NCI-H1694 treated with DMSO at 0.1 percent for 48 hours (cell line): ENCODE measurements around the gene SLC35E1.
"Not testable (repeated sequence)": the region's sequence is repeated elsewhere in the genome, so short reads cannot be mapped to it uniquely, and the experiment has no call there.

Source experiments
- DNase-seq: peaks from one replicate; lab custom pipeline; 2025; lab: John Stamatoyannopoulos, UW

Gene SLC35E1

GRCh38 chr19:16522559-16523377, 49.4 kb downstream of the SLC35E1 start:
- no peak for DNase-seq

GRCh38 chr19:16521715-16522289, 50.4 kb downstream of the SLC35E1 start:
- DNase-seq = no peak

DNA sequence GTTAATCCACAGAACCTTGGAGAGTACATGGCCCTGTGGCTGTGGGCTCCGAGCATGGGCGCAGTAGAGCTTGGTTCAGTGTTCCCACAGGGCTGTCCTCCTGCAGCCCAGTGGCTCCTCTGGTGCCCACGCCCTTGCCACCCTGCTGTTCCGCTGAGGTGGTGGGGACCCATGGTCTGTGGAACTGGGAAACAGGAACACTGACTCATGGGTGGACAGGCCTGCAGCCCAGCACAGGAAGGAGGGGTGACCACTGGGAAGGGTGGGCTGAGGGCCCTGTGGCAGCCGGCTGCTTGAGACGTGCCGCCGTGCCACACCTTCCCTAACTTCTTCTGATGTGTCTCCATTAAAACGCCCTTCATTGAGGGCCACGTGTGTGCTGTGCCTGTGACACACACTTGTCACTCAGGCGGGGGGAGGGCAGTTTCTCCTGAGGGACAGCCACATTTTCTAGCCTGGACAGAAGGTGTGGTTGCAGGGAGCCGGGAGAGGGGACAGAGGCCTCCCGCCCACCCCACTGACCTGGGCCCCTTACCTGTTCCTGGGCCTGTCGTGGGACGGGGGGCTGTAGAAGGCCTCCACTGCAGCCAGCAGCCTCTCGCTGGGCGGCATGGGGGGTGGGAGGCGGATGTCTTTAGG, 51.1 kb downstream of the SLC35E1 start:
- no peak for DNase-seq

DNA sequence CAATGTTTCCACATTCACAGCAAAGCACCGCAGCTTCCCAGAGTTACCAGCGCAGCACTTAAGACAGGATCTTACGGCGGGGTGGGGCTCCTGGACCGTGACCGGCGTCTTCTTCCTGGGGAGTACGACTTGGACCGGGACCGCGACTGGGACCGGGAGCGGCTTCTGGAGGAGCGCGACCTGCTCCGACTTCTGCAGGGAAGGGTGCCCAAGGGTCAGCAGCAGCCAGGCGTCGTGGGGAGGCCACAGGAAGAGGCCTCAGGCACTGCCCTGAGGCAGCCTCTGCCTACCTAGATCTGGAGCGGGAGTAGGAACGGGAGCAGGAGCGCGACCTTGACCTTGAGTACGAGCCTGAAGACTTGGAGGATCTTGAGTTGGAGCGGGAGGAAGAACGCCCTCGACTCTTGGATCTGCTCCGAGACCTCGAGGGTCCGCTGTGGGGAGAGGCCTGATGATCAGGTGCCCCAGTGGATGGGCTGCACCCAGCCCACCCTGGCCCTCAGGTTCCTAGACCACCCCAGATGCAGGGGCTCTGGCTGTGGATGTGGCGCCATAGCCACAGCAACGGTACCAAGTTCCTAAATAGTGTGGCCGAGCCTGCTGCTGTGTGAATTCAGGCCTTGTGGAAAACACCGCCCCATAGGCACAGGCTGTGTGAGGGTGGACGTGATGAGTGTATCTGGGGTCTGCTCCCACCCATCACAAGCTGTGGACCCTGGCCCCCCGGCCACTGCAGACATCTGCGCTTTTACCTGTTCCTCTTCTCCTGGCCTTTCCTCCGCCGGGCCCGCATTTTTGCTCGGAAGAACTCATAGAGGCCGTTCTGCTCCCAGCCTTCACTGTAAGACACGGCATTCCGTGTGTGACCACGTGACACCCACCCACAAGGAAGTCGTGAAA, 51.9 kb downstream of the SLC35E1 start:
- DNase-seq = no peak

- DNase-seq = no peak
Measured at GRCh38 chr19:16519230-16519687, 53.0 kb downstream of the SLC35E1 start.

DNA sequence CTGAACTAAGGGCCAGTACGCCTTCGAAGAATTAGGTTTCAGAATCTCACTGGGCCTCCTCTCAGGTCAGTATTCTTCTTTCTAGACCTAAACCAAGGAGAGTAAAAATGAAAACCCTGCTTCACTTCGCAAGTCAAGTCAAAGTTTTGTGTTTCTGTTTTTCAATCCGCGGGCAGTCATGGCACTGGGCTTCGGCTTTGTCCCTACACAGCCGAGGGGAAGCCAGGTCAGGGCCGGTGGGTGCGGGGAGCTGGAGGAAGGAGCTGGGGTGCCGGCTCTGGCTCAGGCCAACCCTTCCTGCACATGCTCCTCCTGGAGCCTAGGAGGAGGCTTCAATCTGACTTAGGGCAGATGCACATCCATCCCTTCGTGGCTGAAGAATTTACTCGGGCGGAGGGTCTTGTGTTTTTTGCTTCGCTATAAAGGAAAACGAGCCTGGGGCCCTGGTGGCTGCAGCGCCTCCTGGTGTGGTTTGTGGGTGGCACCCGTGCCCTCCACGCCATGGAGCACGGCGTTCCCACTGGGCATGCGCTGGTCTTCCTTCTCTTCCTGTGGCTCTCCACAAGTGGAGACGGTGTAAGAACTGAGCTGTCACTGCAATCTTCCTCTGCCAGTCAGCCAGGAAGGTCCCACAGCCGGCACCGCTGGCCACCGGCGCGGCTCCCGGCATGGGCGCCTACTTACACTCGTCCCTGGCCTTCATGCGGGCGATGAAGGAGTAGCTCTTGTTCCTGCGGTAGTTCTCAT, 53.6 kb downstream of the SLC35E1 start:
- no peak for DNase-seq

DNA sequence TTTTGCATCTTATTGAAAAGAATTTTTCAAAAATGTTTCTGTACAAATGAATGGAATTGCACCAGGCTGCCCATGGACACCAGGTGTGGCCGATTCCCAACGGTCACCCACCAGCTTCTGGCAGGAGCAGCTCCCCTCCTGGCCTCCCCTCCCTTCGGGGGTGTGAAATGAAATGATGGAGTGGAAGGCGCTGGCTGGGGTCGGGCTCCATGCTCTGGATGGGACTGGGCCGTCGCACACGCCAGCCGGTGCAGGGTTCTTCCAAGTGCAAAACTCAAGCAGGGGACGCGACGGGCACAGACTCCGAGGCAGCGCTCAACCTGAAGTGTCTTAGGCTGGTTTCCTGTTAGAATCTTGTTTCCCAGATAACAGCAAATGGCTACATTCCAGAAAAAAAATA, 54.2 kb downstream of the SLC35E1 start:
- DNase-seq = no peak

DNA sequence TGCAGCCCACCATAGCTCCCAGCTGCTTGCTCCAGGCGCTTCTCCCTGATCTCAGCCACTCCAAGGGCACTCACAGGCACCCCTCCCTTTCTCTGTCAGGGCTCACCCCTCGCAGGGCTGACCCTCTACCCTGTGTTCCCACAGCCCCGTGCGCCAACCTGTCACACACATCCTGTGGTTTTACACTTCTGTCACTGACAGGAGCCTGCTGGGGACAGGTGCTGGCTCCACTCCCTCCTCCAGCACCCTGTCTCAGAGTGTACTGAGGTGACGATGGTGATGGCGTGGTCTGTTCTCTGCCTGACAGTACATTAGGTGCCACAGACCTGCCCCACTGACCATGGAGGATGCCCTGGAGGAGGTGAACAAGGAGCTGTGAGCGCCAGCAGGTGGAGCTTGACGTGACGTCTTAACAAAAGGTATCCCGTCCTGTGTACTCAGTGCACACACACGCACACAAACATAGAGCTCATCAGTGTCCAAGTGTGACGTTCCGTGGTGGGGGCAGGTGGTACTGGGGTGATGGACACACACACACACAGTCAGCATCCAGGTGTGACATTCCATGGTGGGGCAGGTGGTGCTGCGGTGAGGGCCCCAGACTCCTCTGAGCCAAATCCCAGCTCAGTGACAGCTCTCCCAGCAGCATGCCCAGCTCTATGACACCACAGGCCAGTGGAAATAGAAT, 55.1 kb downstream of the SLC35E1 start:
- no peak for DNase-seq

GRCh38 chr19:16516381-16516780, 55.8 kb downstream of the SLC35E1 start:
- DNase-seq = no peak

- no peak for DNase-seq
Measured at GRCh38 chr19:16514383-16515019, 57.7 kb downstream of the SLC35E1 start.

DNA sequence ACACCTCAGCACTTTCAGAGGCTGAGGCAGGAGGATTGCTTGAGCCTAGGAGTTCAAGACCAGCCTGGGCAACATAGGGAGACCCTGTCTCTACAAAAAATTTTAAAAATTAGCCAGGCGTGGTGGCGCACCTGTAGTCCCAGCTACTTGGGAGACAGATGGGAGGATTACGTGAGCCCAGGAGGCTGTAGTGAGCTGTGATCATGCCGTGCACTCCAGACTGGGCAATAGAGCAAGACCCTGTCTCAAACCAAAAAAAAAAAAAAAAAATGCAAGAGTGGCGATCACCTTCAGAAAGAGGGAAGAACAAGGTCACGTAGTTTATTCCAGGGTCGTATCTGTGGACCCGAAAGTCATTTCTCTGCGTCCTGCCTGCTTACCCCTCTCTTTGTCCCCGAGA, 59.6 kb downstream of the SLC35E1 start:
- not testable (repeated sequence) for DNase-seq

DNA sequence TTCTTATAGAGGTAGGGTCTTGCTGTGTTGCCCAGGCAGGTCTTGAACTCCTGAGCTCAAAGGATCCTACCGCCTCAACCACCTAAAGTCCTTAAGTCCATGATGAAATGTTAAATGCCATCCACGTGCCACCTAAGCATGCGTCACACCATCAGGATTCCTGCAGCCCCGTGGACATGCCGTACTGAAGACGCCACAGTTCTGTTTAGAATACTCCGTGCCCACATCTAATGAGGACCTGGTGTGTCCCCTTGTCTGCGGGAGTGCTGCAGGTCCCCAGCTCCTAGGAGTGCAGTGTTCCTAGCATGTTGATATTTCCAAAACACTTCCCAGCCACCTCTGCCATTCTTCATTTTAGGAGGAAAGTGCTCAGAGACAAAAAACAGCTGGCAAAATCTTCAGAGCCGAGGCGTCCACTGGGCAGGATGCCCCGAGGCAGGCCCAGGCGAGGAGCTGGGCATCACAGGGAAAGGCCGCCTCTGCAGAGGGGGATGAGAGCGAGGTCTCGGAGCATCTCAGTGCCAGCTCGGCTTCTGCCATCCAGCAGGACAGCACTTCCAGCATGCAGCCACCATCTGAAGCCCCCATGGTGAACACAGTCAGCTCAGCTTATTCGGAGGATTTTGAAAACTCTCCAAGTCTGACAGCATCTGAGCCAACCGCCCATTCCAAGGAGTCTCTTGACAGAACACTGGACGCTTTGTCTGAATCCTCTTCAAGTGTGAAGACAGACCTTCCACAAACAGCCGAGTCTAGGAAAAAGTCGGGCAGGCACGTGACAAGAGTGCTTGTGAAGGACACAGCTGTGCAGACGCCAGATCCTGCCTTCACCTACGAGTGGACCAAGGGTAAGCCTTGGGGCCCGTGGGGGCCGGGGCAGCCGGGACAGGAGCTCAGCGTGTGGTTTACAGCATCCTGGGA, 62.8 kb downstream of the SLC35E1 start:
- DNase-seq = no peak

GRCh38 chr19:16508546-16508945, 63.7 kb downstream of the SLC35E1 start:
- DNase-seq = no peak

- peak; percentile 6 for DNase-seq
Measured at GRCh38 chr19:16506961-16507360, 65.3 kb downstream of the SLC35E1 start.

DNA sequence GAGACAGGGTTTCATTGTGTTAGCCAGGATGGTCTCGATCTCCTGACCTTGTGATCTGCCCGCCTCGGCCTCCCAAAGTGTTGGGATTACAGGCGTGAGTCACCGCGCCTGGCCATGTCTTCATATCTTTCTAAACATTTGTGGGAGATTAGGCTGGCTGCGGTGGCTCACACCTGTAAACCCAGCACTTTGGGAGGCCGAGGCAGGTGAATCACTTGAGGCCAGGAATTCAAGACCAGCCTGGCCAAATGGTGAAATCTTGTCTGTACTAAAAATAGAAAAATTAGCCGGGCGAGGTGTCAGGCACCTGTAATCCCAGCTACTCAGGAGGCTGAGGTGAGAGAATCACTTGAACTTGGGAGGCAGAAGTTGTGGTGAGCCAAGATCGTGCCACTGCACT, 66.1 kb downstream of the SLC35E1 start:
- DNase-seq = not testable (repeated sequence)

GRCh38 chr19:16504271-16504670, 67.9 kb downstream of the SLC35E1 start:
- DNase-seq = no peak
